HG03060 (cell line): ENCODE results near the gene CDH22.

Source experiments
- ATAC-seq: cut with Tn5 transposase; IDR thresholded peaks from one replicate; pipeline ENCODE4 v1.9.1; 2021; ENCODE audit warnings: low read depth, moderate number of reproducible peaks; ENCODE audit not compliant: unreplicated experiment

The CDH22 gene

GRCh38 chr20:46308258-46309157, at the start of gene CDH22:
CDH22 (minus strand) TSS chr20:46308498; CDS start chr20:46251294, 57,204 bp downstream.
- no peak for ATAC-seq

GRCh38 chr20:46357030-46357514, 48.8 kb upstream of the CDH22 start:
- ATAC-seq, result no peak

- ATAC-seq, result no peak
Measured at GRCh38 chr20:46356195-46357029, 48.1 kb upstream of the CDH22 start.

- no peak for ATAC-seq
Measured at GRCh38 chr20:46355778-46356177, 47.5 kb upstream of the CDH22 start.

GRCh38 chr20:46354920-46355654, 46.8 kb upstream of the CDH22 start:
- no peak for ATAC-seq

- ATAC-seq, result no peak
Measured at GRCh38 chr20:46354207-46354555, 45.9 kb upstream of the CDH22 start.

- no peak for ATAC-seq
Measured at GRCh38 chr20:46353500-46354206, 45.4 kb upstream of the CDH22 start.

- no peak for ATAC-seq
Measured at GRCh38 chr20:46352370-46352938, 44.2 kb upstream of the CDH22 start.

- no peak for ATAC-seq
Measured at GRCh38 chr20:46351357-46352058, 43.2 kb upstream of the CDH22 start.

- ATAC-seq, result no peak
Measured at GRCh38 chr20:46350986-46351267, 42.6 kb upstream of the CDH22 start.

- no peak for ATAC-seq
Measured at GRCh38 chr20:46350201-46350985, 42.1 kb upstream of the CDH22 start.

- no peak for ATAC-seq
Measured at GRCh38 chr20:46349742-46350056, 41.4 kb upstream of the CDH22 start.

- ATAC-seq, result no peak
Measured at GRCh38 chr20:46349035-46349741, 40.9 kb upstream of the CDH22 start.

GRCh38 chr20:46347841-46348803, 39.8 kb upstream of the CDH22 start:
- no peak for ATAC-seq

- no peak for ATAC-seq
Measured at GRCh38 chr20:46346770-46347169, 38.5 kb upstream of the CDH22 start.

GRCh38 chr20:46344488-46345162, 36.3 kb upstream of the CDH22 start:
- ATAC-seq, result no peak

GRCh38 chr20:46343975-46344357, 35.7 kb upstream of the CDH22 start:
- no peak for ATAC-seq
